T-helper 17 cell (primary cell): Measurements from ENCODE around the gene EML4. TPM values are rescaled to one million over a fixed set of nuclear protein-coding genes. Genes with fewer than 3 reads are reported as not detected.
"Not testable (repeated sequence)": the region's sequence is repeated elsewhere in the genome, so short reads cannot be mapped to it uniquely, and the experiment has no call there.

Experiments used
- ATAC-seq: fragments of 150-1000 bp; cut with Tn5 transposase; 2 replicates; pipeline ENCODE4 v1.10.0; 2021; ENCODE audit warnings: mild to moderate bottlenecking, moderate library complexity
- DNase-seq, 3 donors: peaks; one replicate each; pipeline versions ENCODE4 v3.0.0 to v3.0.0-alpha.2; 2020 to 2021
- H3K9me3 ChIP-seq: one replicate; pipeline ENCODE4 v1.7.0; 2013; ENCODE audit warnings: low read length, mild to moderate bottlenecking; ENCODE audit not compliant: control insufficient read depth, poor library complexity, severe bottlenecking
- H3K27ac Mint-ChIP-seq: one replicate; pipeline ENCODE4 v1.8.0; 2022; ENCODE audit warnings: mild to moderate bottlenecking, moderate library complexity, mixed read lengths
- H3K27me3 Mint-ChIP-seq: one replicate; pipeline ENCODE4 v1.8.0; 2022; ENCODE audit warnings: mixed read lengths
- H3K36me3 Mint-ChIP-seq: one replicate; pipeline ENCODE4 v1.8.0; 2022; ENCODE audit warnings: low read depth, mixed read lengths
- H3K4me1 Mint-ChIP-seq: one replicate; pipeline ENCODE4 v1.8.0; 2022; ENCODE audit warnings: mild to moderate bottlenecking, mixed read lengths
- H3K4me3 Mint-ChIP-seq: one replicate; pipeline ENCODE4 v1.8.0; 2022; ENCODE audit warnings: mild to moderate bottlenecking, moderate library complexity, mixed read lengths
- total RNA-seq, 4 donors: library from RNA in 2 of 4; stranded (reverse) in 2 of 4; gene quantifications; one replicate each; pipeline ENCODE4 v1.2.3 and lab custom pipeline; 2022 to 2026

The EML4 gene
- total RNA-seq, 2 donors from 2014 or later = 292 to 348 TPM

GRCh38 chr2:42369532-42370229 is 200.5 kb downstream of the EML4 start:
- ATAC-seq (no peak), DNase-seq (no peak)
- H3K9me3 ChIP-seq = no peaks in the 10 kb centered on the region
- no peak overlapping the region for H3K4me3 Mint-ChIP-seq
- peaks cover 39% of the 10 kb centered on the region for H3K27me3 Mint-ChIP-seq
- peak overlapping the region; percentile 4 for H3K27ac Mint-ChIP-seq
- peaks cover 5% of the 10 kb centered on the region for H3K4me1 Mint-ChIP-seq
- H3K36me3 Mint-ChIP-seq = no peaks in the 10 kb centered on the region

- Mint-ChIP-seq H3K4me1 (peaks cover 7% of the 10 kb centered on the region), H3K27ac (no peak overlapping the region), H3K36me3 (no peaks in the 10 kb centered on the region), H3K4me3 (no peak overlapping the region), H3K27me3 (peaks cover 41% of the 10 kb centered on the region)
- DNase-seq (no peak), ATAC-seq (no peak)
- H3K9me3 ChIP-seq = no peaks in the 10 kb centered on the region
These were observed 202.7 kb downstream of the EML4 start for GRCh38 chr2:42371611-42372473.

DNA sequence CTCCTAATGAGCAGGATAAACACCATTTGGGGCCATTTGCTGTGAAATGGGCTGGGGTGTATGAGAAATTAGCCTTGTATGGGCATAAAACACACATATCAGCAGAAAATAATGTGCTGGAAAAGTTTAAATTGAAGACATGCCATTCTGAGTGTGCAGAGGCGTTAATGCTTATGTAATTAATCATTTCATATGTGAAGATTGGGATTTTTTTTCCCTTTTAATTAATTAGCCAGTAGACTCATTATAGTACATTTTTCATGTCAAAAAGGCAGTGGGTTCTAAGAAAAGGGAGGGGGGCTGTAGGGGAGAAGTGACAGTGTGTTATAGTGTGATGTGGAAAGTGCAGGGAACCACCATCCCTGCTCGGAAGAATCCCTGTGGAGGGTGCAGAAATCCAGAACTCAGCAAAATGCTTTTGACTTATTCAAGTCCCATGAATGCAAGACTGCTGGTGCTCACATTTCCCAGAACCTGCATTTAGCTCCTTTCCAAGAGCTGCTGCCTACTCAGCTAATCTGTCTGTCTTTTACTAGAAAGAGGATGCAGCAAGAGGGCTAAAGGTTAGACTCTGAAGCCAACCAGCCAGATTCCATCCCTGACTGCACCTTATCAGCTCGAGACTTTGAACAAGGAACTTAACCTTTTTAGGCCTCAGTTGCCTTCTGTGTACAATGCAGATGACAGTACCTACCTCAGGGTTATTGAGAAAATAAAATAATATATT is 203.5 kb downstream of the EML4 start:
- no peaks in the 10 kb centered on the region for H3K9me3 ChIP-seq
- Mint-ChIP-seq H3K4me1 (peaks cover 7% of the 10 kb centered on the region), H3K36me3 (no peaks in the 10 kb centered on the region), H3K4me3 (no peak overlapping the region), H3K27ac (no peak overlapping the region), H3K27me3 (peaks cover 33% of the 10 kb centered on the region)
- DNase-seq (no peak), ATAC-seq (no peak)

- H3K4me3 Mint-ChIP-seq = no peak overlapping the region
- H3K4me1 Mint-ChIP-seq = peaks cover 5% of the 10 kb centered on the region
- ATAC-seq (no peak), DNase-seq (no peak)
- H3K27ac Mint-ChIP-seq = no peak overlapping the region
- peaks cover 27% of the 10 kb centered on the region for H3K27me3 Mint-ChIP-seq
- no peaks in the 10 kb centered on the region for H3K9me3 ChIP-seq
- H3K36me3 Mint-ChIP-seq = no peaks in the 10 kb centered on the region
These were observed 207.6 kb downstream of the EML4 start for GRCh38 chr2:42376758-42377157.

DNA sequence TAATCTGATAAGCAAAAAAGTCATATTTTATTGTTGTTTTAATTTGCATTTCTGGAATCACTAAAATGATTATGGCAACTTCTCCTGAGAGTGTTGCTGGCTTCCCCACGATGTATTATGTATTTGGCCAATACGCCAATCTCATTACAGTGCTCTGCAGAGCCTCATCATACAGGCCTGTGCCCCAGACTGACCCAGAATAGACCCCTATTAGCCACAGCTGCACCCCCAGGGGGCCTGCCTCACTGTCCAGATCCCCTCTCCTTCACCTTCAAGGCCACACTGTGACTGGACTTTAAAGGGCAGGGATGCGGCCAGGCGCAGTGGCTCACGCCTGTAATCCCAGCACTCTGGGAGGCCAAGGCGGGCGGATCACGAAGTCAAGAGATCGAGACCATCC is 209.3 kb downstream of the EML4 start:
- H3K27me3 Mint-ChIP-seq = peaks cover 30% of the 10 kb centered on the region
- H3K4me1 Mint-ChIP-seq = peaks cover 5% of the 10 kb centered on the region
- no peak overlapping the region for H3K4me3 Mint-ChIP-seq
- H3K36me3 Mint-ChIP-seq = no peaks in the 10 kb centered on the region
- no peak for DNase-seq
- H3K27ac Mint-ChIP-seq = no peak overlapping the region
- no peaks in the 10 kb centered on the region for H3K9me3 ChIP-seq
- ATAC-seq = no peak

DNA sequence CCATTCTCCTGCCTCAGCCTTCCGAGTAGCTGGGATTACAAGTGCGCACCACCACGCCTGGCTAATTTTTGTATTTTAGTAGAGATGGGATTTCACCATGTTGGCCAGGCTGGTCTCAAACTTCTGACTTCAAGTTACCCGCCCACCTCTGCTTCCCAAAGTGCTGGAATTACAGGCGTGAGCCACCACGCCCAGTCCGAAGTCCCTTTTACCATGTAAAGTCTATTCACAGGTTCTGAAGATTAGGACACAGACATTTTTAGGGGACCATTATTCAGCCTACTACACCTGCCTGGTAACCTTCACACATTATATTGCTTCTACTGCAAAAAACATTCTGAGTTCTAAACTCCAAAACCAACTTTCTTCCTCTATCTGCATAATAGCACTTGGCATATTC is 210.9 kb downstream of the EML4 start:
- not testable (repeated sequence) for H3K36me3 Mint-ChIP-seq, H3K4me1 Mint-ChIP-seq

DNA sequence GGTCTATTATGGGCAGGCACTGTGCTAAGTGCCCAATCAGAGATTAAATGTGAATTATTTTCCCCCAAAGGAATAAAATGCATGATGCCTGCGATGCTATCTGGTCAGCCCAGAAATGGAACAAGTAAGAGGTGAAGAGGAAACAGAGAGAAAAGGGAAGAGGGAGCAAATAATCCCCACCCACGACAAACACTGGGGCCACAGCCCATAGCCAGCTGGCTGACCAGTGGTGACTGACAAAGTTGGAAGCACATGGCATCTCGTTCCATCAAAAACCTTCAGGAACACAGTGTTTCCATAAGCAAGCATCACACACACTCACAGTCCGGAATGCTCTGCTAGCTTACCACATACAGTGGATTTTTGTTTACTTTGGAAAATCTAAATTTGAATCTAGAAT is 213.0 kb downstream of the EML4 start:
- no peaks in the 10 kb centered on the region for H3K36me3 Mint-ChIP-seq
- H3K27ac Mint-ChIP-seq = no peak overlapping the region
- peaks cover 17% of the 10 kb centered on the region for H3K27me3 Mint-ChIP-seq
- peaks cover 3% of the 10 kb centered on the region for H3K4me1 Mint-ChIP-seq
- no peaks in the 10 kb centered on the region for H3K9me3 ChIP-seq
- ATAC-seq (no peak), DNase-seq (no peak)
- no peak overlapping the region for H3K4me3 Mint-ChIP-seq

More for the DNA sequence above, 210.9 kb downstream of the EML4 start:
- peaks cover 26% of the 10 kb centered on the region for H3K27me3 Mint-ChIP-seq
- not testable (repeated sequence) for H3K4me3 Mint-ChIP-seq, ATAC-seq, H3K27ac Mint-ChIP-seq, DNase-seq, H3K9me3 ChIP-seq

Other genes with a start within 250 kb of the EML4 start
- gene PKDCC, start 121.3 kb upstream of the EML4 start, total RNA-seq = 1 to 10 TPM in 1 of 2 donors, under 1 TPM in 1; 0.87 to 1.2 TPM
- 10 to 100 TPM; 50.9 to 55.3 TPM for gene COX7A2L, start 191.9 kb downstream of the EML4 start, total RNA-seq